Activated CD4-positive, alpha-beta T cell treated with anti-CD3 and anti-CD28 coated beads for 4 hours (primary cell): Measurements from ENCODE around the gene RASL10B.
"Not testable (repeated sequence)": the region's sequence is repeated elsewhere in the genome, so short reads cannot be mapped to it uniquely, and the experiment has no call there.

Experiments
- DNase-seq, 2 donors: peaks; one replicate each; pipeline ENCODE4 v3.0.0-alpha.2; 2020

RASL10B gene

GRCh38 chr17:35743626-35744328, 12.3 kb downstream of the RASL10B start:
- DNase-seq: no peak

DNA sequence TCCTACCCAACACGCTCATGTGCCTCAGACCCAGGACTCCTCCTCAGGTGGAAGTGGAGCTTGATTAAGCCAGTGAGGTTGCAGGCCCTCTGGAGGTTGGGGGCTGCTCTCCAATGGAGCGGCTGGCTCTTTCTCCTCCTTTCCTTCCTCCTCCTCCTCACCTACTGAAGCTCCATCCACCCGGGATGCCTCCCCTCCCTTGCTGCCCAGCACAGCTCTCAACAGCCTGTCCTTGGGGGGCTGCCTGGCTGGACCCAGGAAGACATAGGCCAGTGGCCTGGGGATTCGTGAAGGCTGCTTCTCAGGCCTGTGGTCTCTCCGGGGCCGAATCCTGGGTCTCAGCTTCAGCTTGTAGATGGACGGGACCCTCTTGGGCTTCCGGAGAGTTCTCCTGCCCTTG, 13.4 kb downstream of the RASL10B start:
- no peak for DNase-seq

- no peak for DNase-seq
These were observed 13.8 kb downstream of the RASL10B start for GRCh38 chr17:35745246-35745645.

DNA sequence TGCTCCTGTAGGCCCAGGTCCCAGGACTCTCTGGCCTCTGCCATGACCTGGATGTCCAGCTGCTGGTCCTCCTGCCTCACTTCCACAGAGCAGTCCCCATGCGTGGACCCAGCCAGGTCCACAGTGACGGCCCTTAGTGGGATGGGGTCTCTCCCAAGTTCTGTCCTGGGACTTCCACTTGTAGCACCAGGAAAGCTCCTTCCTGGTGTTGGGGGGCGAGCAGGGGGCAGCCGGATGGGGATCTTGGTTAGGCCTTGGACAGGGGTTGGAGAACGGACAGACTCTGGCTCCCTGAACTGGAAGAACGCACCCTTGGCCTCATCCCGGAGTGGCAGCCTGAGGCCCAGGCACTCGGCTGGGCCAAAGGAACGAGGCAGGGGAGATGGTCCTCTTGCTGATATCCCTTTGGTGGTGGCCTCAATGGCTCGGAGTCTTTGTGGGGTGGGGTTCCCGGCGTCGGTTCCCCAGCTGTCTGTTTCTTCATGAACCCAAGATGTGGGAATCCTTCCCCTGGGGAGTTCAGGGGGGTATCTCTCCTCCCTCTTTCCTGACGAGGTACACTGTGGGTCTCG, 14.4 kb downstream of the RASL10B start:
- DNase-seq: no peak

DNA sequence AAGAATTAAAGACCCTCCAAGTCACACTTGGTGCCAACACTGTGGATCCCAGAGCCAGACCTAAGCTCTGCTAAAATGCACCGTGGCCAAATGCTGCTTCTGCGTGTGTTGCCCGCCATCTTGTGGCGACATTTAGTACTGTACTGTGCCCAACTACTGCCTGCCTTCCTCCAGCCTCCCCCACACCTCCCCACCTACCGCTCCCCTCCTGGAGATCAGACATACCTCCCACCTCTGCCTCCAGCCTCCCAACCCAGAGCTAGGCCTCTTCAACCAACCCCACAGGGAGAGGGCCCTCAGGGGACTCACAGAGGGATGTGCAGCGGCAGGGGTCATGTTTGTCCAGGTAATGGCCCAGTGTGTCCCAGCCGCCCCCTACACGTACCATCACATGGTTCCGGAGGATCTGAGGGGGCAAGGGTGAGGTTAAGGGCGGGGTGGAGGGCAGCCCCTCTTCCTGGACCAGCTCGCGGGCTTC, 16.1 kb downstream of the RASL10B start:
- peak; percentile 72 to 83 for DNase-seq

GRCh38 chr17:35748341-35748841, 17.0 kb downstream of the RASL10B start:
- DNase-seq: no peak

DNA sequence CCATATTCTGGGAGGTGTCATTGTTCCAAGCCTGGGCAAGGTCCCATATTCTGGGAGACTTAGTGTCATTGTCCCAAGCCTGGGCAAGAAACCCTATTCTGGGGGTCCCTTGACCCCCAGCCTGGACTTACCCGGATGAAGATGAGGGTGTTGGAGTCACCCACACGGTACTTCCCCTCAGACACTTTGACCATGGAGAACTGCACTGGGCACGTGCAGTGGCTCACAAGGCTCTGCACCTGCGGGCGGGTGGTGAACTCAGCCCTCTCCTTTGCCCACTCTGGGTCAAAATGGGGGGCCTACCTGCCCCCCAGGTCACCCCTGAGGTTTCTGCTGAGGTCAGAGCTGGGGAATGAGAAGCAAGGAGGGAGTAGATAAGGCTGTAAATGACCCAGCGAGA, 17.5 kb downstream of the RASL10B start:
- no peak for DNase-seq

DNA sequence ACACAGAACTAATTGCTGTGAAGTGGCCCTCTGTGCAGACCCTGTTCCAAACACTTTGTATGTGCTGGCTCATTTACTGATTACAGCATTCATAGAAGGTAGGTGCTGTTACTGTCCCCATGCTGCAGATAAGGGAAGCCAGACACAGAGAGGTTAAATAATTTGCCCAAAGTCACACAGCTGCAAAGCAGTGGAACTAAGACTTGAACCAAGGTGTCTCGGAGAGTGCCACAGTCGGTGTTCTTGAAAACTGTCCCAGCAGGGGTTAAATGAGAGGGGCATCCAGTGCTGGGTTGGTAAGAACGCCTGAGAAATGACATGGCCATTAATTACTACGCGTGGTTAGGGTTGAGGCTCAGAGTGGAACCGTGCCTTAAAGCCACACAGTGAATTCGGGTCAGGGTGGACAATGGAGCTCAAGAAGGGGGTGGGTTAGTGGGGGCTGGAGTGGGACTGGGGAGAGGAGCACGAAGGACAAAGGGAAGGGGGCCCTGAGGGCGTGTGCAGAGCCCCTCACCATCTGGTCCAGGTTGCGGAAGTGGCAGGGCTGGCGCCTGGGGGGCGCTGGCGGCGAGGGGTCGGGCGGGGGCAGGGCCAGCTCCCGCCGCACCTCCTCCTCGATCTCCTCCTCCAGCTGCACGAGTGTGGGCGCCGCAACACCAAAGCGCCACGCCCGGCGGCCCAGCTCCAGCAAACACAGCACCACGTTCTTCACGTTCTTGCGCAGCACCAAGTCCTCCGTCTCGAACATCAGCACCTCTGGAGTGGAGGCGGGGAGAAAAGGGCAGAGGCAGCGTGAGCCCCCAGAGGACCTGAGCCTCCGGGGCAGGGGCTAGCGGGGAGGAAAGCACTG, 18.3 kb downstream of the RASL10B start:
- no peak for DNase-seq

- no peak for DNase-seq
These were observed 19.3 kb downstream of the RASL10B start for GRCh38 chr17:35750526-35751395.

- DNase-seq: not testable (repeated sequence)
These were observed 20.1 kb downstream of the RASL10B start for GRCh38 chr17:35751541-35751940.

- no peak for DNase-seq
These were observed 21.0 kb downstream of the RASL10B start for GRCh38 chr17:35752471-35752870.

- DNase-seq: no peak
These were observed 21.7 kb downstream of the RASL10B start, which contains the start of gene GAS2L2 for GRCh38 chr17:35752945-35753764. Gene GAS2L2 (minus strand): TSS chr17:35753239. CDS start chr17:35752850, 389 bp downstream.

DNA sequence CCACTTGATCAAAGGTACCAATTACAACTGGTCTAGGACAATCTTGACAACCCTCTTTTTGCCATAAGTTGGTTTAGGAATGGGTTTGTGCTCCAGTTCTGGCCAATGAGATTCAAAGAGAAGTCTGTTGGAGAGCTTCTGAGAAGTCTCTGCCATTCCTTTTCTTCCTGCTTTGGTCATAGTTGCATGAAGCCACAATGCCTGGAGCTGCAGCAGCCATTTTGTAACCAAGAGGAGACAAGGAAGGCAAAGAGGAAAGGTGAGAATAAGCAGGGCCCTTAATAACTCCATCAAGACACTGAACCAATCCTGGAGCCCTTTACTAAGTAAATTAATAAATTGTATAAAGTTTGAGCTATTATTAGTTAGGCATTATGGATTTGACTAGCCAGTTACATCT, 25.8 kb downstream of the RASL10B start:
- DNase-seq: no peak

GRCh38 chr17:35760587-35760986, 29.1 kb downstream of the RASL10B start, which contains the start of gene C17orf50:
Gene C17orf50 (plus strand): TSS chr17:35760887. CDS start chr17:35760942, 55 bp downstream.
- DNase-seq: no peak

- DNase-seq: no peak
These were observed 30.2 kb downstream of the RASL10B start for GRCh38 chr17:35761601-35762000.

- DNase-seq: no peak
These were observed 32.3 kb downstream of the RASL10B start for GRCh38 chr17:35763767-35764122.

DNA sequence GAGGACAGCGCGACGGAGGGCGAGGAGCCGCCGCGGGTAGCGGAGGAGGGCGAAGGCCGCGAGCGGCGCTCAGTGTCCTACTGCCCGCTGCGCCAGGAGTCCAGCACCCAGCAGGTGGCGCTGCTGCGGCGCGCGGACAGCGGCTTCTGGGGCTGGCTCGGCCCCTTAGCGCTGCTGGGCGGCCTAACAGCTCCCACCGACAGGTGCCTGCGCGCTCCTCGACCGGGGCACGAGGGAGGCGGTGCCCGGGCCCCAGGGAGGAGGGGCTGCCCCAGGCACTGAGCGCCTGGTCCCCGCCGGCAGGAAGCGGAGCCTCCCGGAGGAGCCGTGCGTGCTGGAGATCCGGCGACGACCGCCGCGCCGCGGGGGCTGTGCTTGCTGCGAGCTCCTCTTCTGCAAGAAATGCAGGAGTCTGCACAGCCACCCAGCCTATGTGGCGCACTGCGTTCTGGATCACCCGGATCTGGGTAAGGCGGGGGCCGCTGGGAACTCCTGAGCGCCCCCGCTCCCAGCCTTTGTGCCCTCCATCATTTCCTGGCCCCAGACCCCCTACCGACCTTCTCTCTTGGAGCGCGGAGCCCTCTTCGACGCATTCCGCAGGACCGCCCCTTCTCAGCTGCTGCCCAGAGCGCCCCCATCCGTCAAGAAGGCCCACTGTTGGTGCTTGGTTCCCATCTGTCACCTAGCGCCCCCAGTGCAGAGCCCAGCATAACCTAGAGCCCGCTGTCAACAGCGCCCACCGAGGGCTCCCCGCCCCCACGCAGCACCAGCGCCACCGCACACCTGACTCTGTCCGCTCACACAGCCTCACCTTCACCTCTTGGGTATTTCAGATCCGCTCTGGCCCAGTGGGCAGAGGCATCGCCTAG, 32.9 kb downstream of the RASL10B start:
- peak; percentile 82 to 83 for DNase-seq

- no peak for DNase-seq
These were observed 33.8 kb downstream of the RASL10B start for GRCh38 chr17:35765086-35765710.

DNA sequence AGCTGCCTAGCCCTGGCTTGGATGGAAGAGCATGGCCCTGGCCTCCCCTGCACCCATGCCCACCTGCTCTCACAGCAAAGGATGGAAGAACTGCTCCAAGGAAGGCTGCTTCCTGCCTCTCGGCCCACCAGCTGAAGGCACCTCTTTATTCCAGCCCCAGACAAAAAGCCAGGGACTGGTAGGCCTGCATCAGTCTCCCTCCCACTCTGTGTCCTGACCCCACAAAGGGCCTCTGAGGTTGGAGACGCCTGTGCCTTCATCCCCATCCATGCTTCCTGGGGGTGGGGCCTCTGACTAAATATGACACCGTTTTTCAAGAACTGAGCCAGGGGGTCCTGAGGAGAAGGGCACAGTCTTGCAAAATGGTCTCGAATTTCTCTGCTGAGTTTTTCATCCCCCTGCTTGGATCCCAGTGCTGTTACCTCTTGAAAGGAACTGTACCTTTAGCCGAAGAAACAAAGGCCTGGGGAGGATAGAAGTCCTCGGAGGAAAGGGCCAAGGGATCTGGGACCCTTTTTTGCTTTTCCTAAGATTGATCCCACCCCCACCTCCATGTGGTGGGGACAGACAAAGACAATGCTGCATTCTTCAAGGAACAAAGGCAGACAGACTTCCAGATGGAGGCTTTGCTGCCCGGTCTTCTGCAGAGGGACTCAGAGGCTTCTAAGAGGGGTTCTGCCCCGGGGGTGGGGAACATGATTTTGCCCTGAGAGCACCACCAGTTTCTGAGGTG, 34.5 kb downstream of the RASL10B start:
- DNase-seq: no peak
